Cardiac muscle cell (in vitro differentiated cells and primary cell): ENCODE data around the gene MYBPC3. TPM values are rescaled to one million over a fixed set of nuclear protein-coding genes. Genes with fewer than 3 reads are reported as not detected.

Source experiments
- DNase-seq, 2 donors: peaks; one replicate each; pipeline versions ENCODE4 v3.0.0 to v3.0.0-alpha.2; 2010 to 2017; ENCODE audit warnings: low read depth in 1 of 2, low spot score in 1 of 2
- H3K27ac ChIP-seq: fragments of 200-600 bp; sonication (generic); 2 replicates; pipeline ENCODE4 v1.5.1; 2016
- H3K27me3 ChIP-seq: fragments of 200-600 bp; sonication (generic); 2 replicates; pipeline ENCODE4 v1.6.0; 2016; ENCODE audit warnings: control low read depth
- H3K36me3 ChIP-seq: fragments of 200-600 bp; sonication (generic); 2 replicates; pipeline ENCODE4 v1.5.1; 2016; ENCODE audit warnings: control low read depth
- H3K4me1 ChIP-seq: fragments of 200-600 bp; sonication (generic); 2 replicates; pipeline ENCODE4 v1.8.1; 2017; ENCODE audit warnings: low read depth, mild to moderate bottlenecking, mixed run types
- H3K4me3 ChIP-seq: fragments of 200-600 bp; sonication (generic); 2 replicates; pipeline ENCODE4 v1.5.1; 2016; ENCODE audit warnings: mild to moderate bottlenecking
- H3K9me3 ChIP-seq: fragments of 200-600 bp; sonication (generic); 2 replicates; pipeline ENCODE4 v1.5.1; 2017; ENCODE audit warnings: low read depth, mild to moderate bottlenecking, control low read depth
- CTCF ChIP-seq: IDR thresholded peaks from 2 replicates; pipeline ENCODE4 v1.5.1; 2012; ENCODE audit warnings: low read depth, mild to moderate bottlenecking, low read length
- polyA plus RNA-seq: library from polyadenylated mRNA; unstranded; fragments of >200 nt; fragmentation: Nextera tagmentation; extraction: Ambion mirVana; gene quantifications from 2 replicates; pipeline ENCODE4 v1.2.1, GENCODE V29; 2016
- total RNA-seq: library from RNA; depleted of rRNA; stranded (reverse); fragments of >200 nt; gene quantifications from 2 replicates; pipeline ENCODE4 v1.2.3, GENCODE V29; 2016

The MYBPC3 gene
- total and polyA plus RNA-seq, 2 experiments from 2014 or later = 489 to 751 TPM

- no peak overlapping the region for H3K27ac ChIP-seq
- no peaks in the 10 kb centered on the region for H3K9me3 ChIP-seq
- no peak for TF ChIP-seq CTCF
- H3K36me3 ChIP-seq = peaks cover 82% of the 10 kb centered on the region
- no peak for DNase-seq
- no peaks in the 10 kb centered on the region for H3K27me3 ChIP-seq
- no peak overlapping the region for H3K4me3 ChIP-seq
- peaks cover 19% of the 10 kb centered on the region for H3K4me1 ChIP-seq
Measured at GRCh38 chr11:47282462-47282861, 70.0 kb downstream of the MYBPC3 start.

Other genes with a start within 250 kb of the MYBPC3 start
- 136 and 143 TPM in 2 replicates for gene ARFGAP2, start 175.8 kb downstream of the MYBPC3 start, total RNA-seq
- gene ARFGAP2, start 175.8 kb downstream of the MYBPC3 start, polyA plus RNA-seq = 107 and 126 TPM in 2 replicates
- gene PACSIN3, start 166.3 kb downstream of the MYBPC3 start, total RNA-seq = 62.6 and 113 TPM in 2 replicates
- gene PACSIN3, start 166.3 kb downstream of the MYBPC3 start, polyA plus RNA-seq = 79.8 and 116 TPM in 2 replicates
- 45.1 and 79.4 TPM in 2 replicates for gene DDB2, start 137.7 kb downstream of the MYBPC3 start, total RNA-seq
- 40.5 and 65.2 TPM in 2 replicates for gene DDB2, start 137.7 kb downstream of the MYBPC3 start, polyA plus RNA-seq
- gene ACP2, start 103.9 kb downstream of the MYBPC3 start, total RNA-seq = 87.7 and 94.0 TPM in 2 replicates
- gene ACP2, start 103.9 kb downstream of the MYBPC3 start, polyA plus RNA-seq = 67.1 and 67.5 TPM in 2 replicates
- 21.4 and 31.6 TPM in 2 replicates for gene NR1H3, start 94.7 kb downstream of the MYBPC3 start, total RNA-seq
- gene NR1H3, start 94.7 kb downstream of the MYBPC3 start, polyA plus RNA-seq = 16.2 and 30.6 TPM in 2 replicates
- gene MADD, start 82.6 kb downstream of the MYBPC3 start, total RNA-seq = 62.5 and 103 TPM in 2 replicates
- 58.8 and 70.2 TPM in 2 replicates for gene MADD, start 82.6 kb downstream of the MYBPC3 start, polyA plus RNA-seq
- gene SPI1, start 25.8 kb upstream of the MYBPC3 start, total RNA-seq = not detected in 2 replicates
- 0.56 and 1.3 TPM in 2 replicates for gene SPI1, start 25.8 kb upstream of the MYBPC3 start, polyA plus RNA-seq
- 71.7 and 79.4 TPM in 2 replicates for gene SLC39A13, start 55.9 kb upstream of the MYBPC3 start, total RNA-seq
- 80.8 and 86.6 TPM in 2 replicates for gene SLC39A13, start 55.9 kb upstream of the MYBPC3 start, polyA plus RNA-seq
- 107 and 161 TPM in 2 replicates for gene PSMC3, start 73.7 kb upstream of the MYBPC3 start, total RNA-seq
- gene PSMC3, start 73.7 kb upstream of the MYBPC3 start, polyA plus RNA-seq = 161 and 236 TPM in 2 replicates
- not detected in 2 replicates for gene RAPSN, start 96.4 kb upstream of the MYBPC3 start, total RNA-seq
- not detected in 2 replicates for gene RAPSN, start 96.4 kb upstream of the MYBPC3 start, polyA plus RNA-seq
- gene CELF1, start 200.4 kb upstream of the MYBPC3 start, total RNA-seq = 72.2 and 178 TPM in 2 replicates
- gene CELF1, start 200.4 kb upstream of the MYBPC3 start, polyA plus RNA-seq = 98.9 and 162 TPM in 2 replicates
- gene PTPMT1, start 212.9 kb upstream of the MYBPC3 start, total RNA-seq = 212 and 246 TPM in 2 replicates
- 123 and 143 TPM in 2 replicates for gene PTPMT1, start 212.9 kb upstream of the MYBPC3 start, polyA plus RNA-seq
- 16.9 and 22.5 TPM in 2 replicates for gene KBTBD4, start 226.3 kb upstream of the MYBPC3 start, total RNA-seq
- gene KBTBD4, start 226.3 kb upstream of the MYBPC3 start, polyA plus RNA-seq = 18.6 and 23.9 TPM in 2 replicates
- 79.1 and 128 TPM in 2 replicates for gene NDUFS3, start 226.4 kb upstream of the MYBPC3 start, total RNA-seq
- 210 and 232 TPM in 2 replicates for gene NDUFS3, start 226.4 kb upstream of the MYBPC3 start, polyA plus RNA-seq
- not detected in 2 replicates for gene FAM180B, start 234.0 kb upstream of the MYBPC3 start, total RNA-seq
- gene FAM180B, start 234.0 kb upstream of the MYBPC3 start, polyA plus RNA-seq = 0.12 TPM in 1 of 2 replicates, not detected in the other
- gene C1QTNF4, start 241.7 kb upstream of the MYBPC3 start, total RNA-seq = 72.9 and 80.9 TPM in 2 replicates
- 50.8 and 53.6 TPM in 2 replicates for gene C1QTNF4, start 241.7 kb upstream of the MYBPC3 start, polyA plus RNA-seq